OCI-LY3 (cell line): Measurements from ENCODE around the gene DCC.

Source experiments
- H2AFZ ChIP-seq: fragments of 200-600, 300-600 bp; shearing (Covaris generic); 2 replicates; pipeline ENCODE4 v1.6.0; 2014; ENCODE audit warnings: antibody characterized with exemption, low read depth, low read length
- H3K27ac ChIP-seq: fragments of 200-600, 300-600 bp; sonication (generic); 2 replicates; pipeline ENCODE4 v1.5.1; 2014; ENCODE audit warnings: mild to moderate bottlenecking, low read length, moderate library complexity, mixed read lengths
- H3K27me3 ChIP-seq: fragments of 200-600, 300-600 bp; sonication (generic); 2 replicates; pipeline ENCODE4 v1.6.1; 2014; ENCODE audit warnings: low read depth, low read length, mixed read lengths
- H3K36me3 ChIP-seq: fragments of 200-600, 300-600 bp; sonication (generic); replicated peaks from 2 replicates; pipeline ENCODE3; 2014; ENCODE audit warnings: low read depth, low read length, mixed read lengths
- H3K4me1 ChIP-seq: fragments of 300-600, 200-600 bp; sonication (generic); 2 replicates; pipeline ENCODE4 v1.6.1; 2014; ENCODE audit warnings: low read length, mixed read lengths
- H3K4me2 ChIP-seq: fragments of 200-600, 300-600 bp; sonication (generic); 2 replicates; pipeline ENCODE4 v1.6.1; 2014; ENCODE audit warnings: low read length, mixed read lengths
- H3K4me3 ChIP-seq: fragments of 300-600, 200-600 bp; sonication (generic); 2 replicates; pipeline ENCODE4 v1.5.1; 2014; ENCODE audit warnings: antibody characterized with exemption, mild to moderate bottlenecking, low read length, moderate library complexity
- H3K79me2 ChIP-seq: fragments of 300-600, 200-600 bp; shearing (Covaris generic); 2 replicates; pipeline ENCODE4 v1.6.1; 2014; ENCODE audit warnings: mild to moderate bottlenecking, low read length, mixed read lengths
- H3K9ac ChIP-seq: fragments of 300-600, 200-600 bp; shearing (Covaris generic); 2 replicates; pipeline ENCODE4 v1.6.0; 2014; ENCODE audit warnings: mild to moderate bottlenecking, low read length, moderate library complexity
- H3K9me3 ChIP-seq: fragments of 200-600, 300-600 bp; shearing (Covaris generic); 2 replicates; pipeline ENCODE4 v1.6.1; 2014; ENCODE audit warnings: low read length, mixed read lengths; ENCODE audit not compliant: insufficient read depth
- H4K20me1 ChIP-seq: fragments of 200-600, 300-600 bp; sonication (generic); 2 replicates; pipeline ENCODE4 v1.6.1; 2016; ENCODE audit warnings: low read length, mixed read lengths; ENCODE audit not compliant: insufficient read depth
- EZH2phosphoT487 ChIP-seq: fragments of 200-600 bp; shearing (Covaris generic); IDR thresholded peaks from 2 replicates; pipeline ENCODE4 v1.6.1; 2018; ENCODE audit warnings: antibody characterized with exemption, mixed run types, low read depth
- TF ChIP-seq, protein P1 (sequence below): fragments of 200-600, 300-600 bp; sonication (generic); IDR thresholded peaks from 2 replicates; pipeline ENCODE4 v1.5.1; 2014; ENCODE audit warnings: antibody characterized with exemption, low read length, low read depth

The DCC gene

DNA sequence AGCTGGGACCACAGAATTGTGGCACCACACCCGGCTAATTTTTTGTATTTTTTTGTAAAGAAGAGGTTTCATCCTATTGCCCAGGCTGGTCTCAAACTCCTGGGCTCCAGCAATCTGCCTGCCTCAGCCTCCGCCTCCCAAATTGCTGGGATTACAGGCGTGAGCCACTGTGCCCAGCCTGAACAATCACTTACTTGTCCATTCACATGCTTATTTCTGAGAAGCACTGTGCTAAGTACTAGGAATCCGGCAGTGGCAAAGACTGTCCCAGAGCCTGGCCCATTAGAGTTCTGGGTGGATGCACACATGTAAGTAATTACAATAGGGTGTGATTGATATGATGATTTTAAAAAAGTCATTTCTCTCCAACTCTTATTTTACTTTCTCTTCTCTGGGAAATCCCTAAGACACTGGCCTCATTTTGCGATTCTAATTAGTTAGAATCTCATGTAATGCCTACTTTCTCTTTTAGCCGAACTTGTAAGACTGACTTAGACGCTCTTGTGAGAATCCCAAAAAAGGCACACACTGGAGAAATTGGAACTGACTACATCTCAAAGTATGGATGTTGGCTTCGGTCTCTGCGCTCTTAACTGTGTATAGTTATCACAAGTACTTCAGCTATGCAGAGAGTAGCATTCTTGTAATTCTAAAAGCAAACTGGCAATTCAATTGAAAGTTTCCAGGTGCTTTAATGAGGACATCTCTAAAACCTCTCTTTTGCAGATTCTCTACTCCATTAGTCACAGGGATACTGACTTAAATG, 567.7 kb downstream of the DCC start:
- peak overlapping the region; percentile 67 for H3K4me3 ChIP-seq
- H3K9ac ChIP-seq: peak overlapping the region; percentile 18; the same call in 1 of the 2 replicates
- no peaks in the 10 kb centered on the region for H3K79me2 ChIP-seq
- peaks cover 22% of the 10 kb centered on the region for H3K4me1 ChIP-seq
- H3K27ac ChIP-seq: no peak overlapping the region
- no peak overlapping the region for H2AFZ ChIP-seq
- H3K4me2 ChIP-seq: peak overlapping the region; percentile 83
- TF ChIP-seq EZH2phosphoT487: no peak
- TF ChIP-seq, protein P1, sequence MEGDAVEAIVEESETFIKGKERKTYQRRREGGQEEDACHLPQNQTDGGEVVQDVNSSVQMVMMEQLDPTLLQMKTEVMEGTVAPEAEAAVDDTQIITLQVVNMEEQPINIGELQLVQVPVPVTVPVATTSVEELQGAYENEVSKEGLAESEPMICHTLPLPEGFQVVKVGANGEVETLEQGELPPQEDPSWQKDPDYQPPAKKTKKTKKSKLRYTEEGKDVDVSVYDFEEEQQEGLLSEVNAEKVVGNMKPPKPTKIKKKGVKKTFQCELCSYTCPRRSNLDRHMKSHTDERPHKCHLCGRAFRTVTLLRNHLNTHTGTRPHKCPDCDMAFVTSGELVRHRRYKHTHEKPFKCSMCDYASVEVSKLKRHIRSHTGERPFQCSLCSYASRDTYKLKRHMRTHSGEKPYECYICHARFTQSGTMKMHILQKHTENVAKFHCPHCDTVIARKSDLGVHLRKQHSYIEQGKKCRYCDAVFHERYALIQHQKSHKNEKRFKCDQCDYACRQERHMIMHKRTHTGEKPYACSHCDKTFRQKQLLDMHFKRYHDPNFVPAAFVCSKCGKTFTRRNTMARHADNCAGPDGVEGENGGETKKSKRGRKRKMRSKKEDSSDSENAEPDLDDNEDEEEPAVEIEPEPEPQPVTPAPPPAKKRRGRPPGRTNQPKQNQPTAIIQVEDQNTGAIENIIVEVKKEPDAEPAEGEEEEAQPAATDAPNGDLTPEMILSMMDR: no peak
- peaks cover 7% of the 10 kb centered on the region; the same call in 1 of the 2 replicates for H3K27me3 ChIP-seq
- no peaks in the 10 kb centered on the region for H3K9me3 ChIP-seq
- no peaks in the 10 kb centered on the region for H3K36me3 ChIP-seq
- no peaks in the 10 kb centered on the region for H4K20me1 ChIP-seq

DNA sequence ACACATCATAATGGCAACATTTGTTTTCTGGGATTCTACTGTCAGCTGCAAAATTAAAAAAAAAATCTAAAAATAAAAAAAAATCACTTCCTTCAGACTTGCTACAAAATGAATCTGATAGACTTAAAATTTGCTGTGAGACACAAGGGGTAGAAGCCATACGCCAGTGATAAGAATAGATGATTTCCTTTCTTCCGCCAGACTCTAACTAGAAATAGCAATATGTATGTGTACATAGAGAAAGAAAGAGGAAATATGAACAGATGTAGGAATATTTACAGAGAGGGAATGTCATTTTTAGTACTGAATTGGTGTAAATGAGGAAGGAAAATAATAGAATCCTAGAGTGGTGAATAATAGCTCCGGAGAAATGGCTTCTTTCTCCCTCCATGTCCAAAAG, 574.2 kb downstream of the DCC start:
- Histone ChIP-seq H3K4me3 (no peak overlapping the region), H3K79me2 (no peaks in the 10 kb centered on the region), H3K27ac (no peak overlapping the region), H3K4me2 (no peak overlapping the region), H4K20me1 (no peaks in the 10 kb centered on the region), H2AFZ (no peak overlapping the region), H3K9ac (no peak overlapping the region), H3K4me1 (peaks cover 9% of the 10 kb centered on the region), H3K9me3 (no peaks in the 10 kb centered on the region), H3K27me3 (no peaks in the 10 kb centered on the region), H3K36me3 (no peaks in the 10 kb centered on the region)
- no peak for TF ChIP-seq EZH2phosphoT487
- TF ChIP-seq, protein P1: no peak

DNA sequence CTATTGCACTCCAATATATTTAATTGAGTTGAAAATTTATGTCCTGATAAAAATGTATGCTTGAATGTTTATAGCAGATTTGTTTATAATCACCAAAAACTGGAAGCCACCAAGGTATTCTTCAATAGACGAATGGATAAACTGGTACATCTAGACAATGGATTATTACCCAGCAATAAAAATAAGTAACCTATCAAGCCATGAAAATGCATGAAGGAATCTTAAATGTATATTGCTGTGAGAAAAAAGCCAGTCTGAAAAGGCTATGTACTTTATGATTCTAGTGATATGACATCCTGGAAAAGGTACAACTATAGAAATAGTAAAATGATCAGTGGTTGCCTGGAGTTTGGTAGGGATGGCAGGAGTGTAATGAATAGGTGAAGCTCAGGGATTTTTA, 580.7 kb downstream of the DCC start:
- Histone ChIP-seq H2AFZ (no peak overlapping the region), H3K9me3 (no peaks in the 10 kb centered on the region), H3K4me3 (no peak overlapping the region), H3K36me3 (no peaks in the 10 kb centered on the region), H3K27ac (no peak overlapping the region), H4K20me1 (no peaks in the 10 kb centered on the region), H3K27me3 (no peaks in the 10 kb centered on the region), H3K9ac (no peak overlapping the region), H3K4me1 (no peaks in the 10 kb centered on the region), H3K79me2 (no peaks in the 10 kb centered on the region), H3K4me2 (no peak overlapping the region)
- TF ChIP-seq EZH2phosphoT487: no peak
- TF ChIP-seq, protein P1: no peak

DNA sequence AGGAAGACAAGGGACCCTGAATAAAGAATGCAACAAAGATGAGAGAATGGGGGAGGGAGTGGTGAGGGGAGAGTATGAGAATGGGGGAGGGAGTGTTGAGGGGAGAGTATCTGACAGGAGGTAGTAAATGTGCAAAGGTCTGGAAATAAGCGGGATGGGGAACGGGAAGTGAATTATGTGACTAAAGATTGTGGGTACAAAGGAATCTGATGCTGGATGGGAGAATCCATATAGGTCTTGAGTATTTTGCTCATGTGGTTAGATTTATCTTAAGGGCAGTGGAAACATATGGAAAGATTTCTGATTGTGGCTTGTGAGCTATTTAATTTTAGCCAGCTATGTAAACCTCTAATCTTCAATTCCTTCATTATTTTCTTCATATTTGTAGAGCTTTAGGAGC, 593.4 kb downstream of the DCC start:
- H3K4me2 ChIP-seq: no peak overlapping the region
- H2AFZ ChIP-seq: no peak overlapping the region
- no peak overlapping the region for H3K4me3 ChIP-seq
- no peaks in the 10 kb centered on the region for H3K4me1 ChIP-seq
- H3K27ac ChIP-seq: no peak overlapping the region
- no peaks in the 10 kb centered on the region for H3K36me3 ChIP-seq
- H3K27me3 ChIP-seq: no peaks in the 10 kb centered on the region
- H3K9ac ChIP-seq: no peak overlapping the region
- H3K79me2 ChIP-seq: no peaks in the 10 kb centered on the region
- H4K20me1 ChIP-seq: no peaks in the 10 kb centered on the region
- TF ChIP-seq EZH2phosphoT487: no peak
- TF ChIP-seq, protein P1: no peak
- H3K9me3 ChIP-seq: no peaks in the 10 kb centered on the region
